H1 (cell line): ENCODE measurements around the gene TBC1D10A. TPM values are rescaled to one million over a fixed set of nuclear protein-coding genes. Genes with fewer than 3 reads are reported as not detected.

Experiments used
- ASH2L ChIP-seq: fragments of 200-600, 300-600 bp; sonication (generic); IDR thresholded peaks from one replicate; pipeline ENCODE4 v1.7.1; 2017; ENCODE audit warnings: low read length
- CHD1 ChIP-seq: IDR thresholded peaks from 2 replicates; pipeline ENCODE4 v1.6.1; 2012; ENCODE audit warnings: low read depth, low read length, improper control_type of control experiment
- SAP30 ChIP-seq: fragments of 300-600 bp; sonication (generic); IDR thresholded peaks from 2 replicates; pipeline ENCODE4 v1.7.1; 2012; ENCODE audit warnings: low read length, moderate library complexity, mild to moderate bottlenecking, inconsistent platforms; ENCODE audit not compliant: insufficient read depth, insufficient replicate concordance
- polyA plus RNA-seq, 7 experiments: library from polyadenylated mRNA; depleted of rRNA in 3 of 7; stranded (reverse) in 5 of 7; unstranded in 2 of 7; fragments of >200 nt in 5 of 7; fragments of 200-250 nt in 2 of 7; gene quantifications; 1 replicate in 5 of 7; 2 replicates in 1 of 7; 4 replicates in 1 of 7; pipeline versions ENCODE4 v1.2.1 to v1.2.3, GENCODE V29; 2011 to 2013; ENCODE audit warnings: missing spikeins in 2 of 7, mixed read lengths in 2 of 7
- total RNA-seq: library from RNA; stranded (reverse); fragmentation: NEBNext Ultra II Directional; extraction: Animal tissue kit (Norgen Biotek cat#: 25700); gene quantifications from 2 replicates; pipeline ENCODE4 v1.2.1, GENCODE V29; 2021
- TF ChIP-seq, protein P1 (sequence below), 3 experiments: IDR thresholded peaks; 1 replicate in 2 of 3; 2 replicates in 1 of 3; pipeline versions ENCODE4 v1.5.1 to v1.6.1; 2011; ENCODE audit warnings: low read length in 3 of 3, mild to moderate bottlenecking in 3 of 3, inconsistent platforms in 2 of 3, low read depth in 1 of 3, moderate library complexity in 1 of 3; ENCODE audit not compliant: insufficient read depth in 1 of 3; ENCODE audit errors: control extremely low read depth in 1 of 3
- TF ChIP-seq, protein P2 (sequence below): fragments of 300-600 bp; sonication (generic); IDR thresholded peaks from 2 replicates; pipeline ENCODE4 v1.7.1; 2012; ENCODE audit warnings: low read length, moderate library complexity, mild to moderate bottlenecking, inconsistent platforms; ENCODE audit not compliant: insufficient replicate concordance

Gene TBC1D10A
- total and polyA plus RNA-seq, 2 of the 8 experiments (the other 6 are each of a cell fraction or from before 2014, with no cell fraction given): 5.4 to 7.0 TPM

DNA sequence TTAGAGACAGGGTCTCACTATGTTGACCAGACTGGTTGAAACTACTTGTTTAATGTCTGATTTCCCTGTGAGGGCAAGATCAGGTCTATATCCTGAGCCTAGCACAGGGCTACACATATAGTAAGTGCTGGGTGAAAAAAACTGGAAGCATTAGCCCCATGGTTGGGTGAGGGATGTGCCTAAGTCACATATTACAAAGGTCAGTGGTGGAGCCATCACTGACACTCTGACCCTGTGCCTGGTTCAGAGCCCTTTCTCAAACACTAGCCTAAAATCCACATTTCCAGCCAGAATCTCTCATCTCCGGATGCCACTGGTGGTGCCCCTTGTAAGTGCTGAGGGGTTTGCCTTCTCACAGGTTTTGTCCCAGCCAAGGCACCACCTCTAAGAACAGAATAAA, 9.0 kb downstream of the TBC1D10A start (continued):
- TF ChIP-seq, protein P1, sequence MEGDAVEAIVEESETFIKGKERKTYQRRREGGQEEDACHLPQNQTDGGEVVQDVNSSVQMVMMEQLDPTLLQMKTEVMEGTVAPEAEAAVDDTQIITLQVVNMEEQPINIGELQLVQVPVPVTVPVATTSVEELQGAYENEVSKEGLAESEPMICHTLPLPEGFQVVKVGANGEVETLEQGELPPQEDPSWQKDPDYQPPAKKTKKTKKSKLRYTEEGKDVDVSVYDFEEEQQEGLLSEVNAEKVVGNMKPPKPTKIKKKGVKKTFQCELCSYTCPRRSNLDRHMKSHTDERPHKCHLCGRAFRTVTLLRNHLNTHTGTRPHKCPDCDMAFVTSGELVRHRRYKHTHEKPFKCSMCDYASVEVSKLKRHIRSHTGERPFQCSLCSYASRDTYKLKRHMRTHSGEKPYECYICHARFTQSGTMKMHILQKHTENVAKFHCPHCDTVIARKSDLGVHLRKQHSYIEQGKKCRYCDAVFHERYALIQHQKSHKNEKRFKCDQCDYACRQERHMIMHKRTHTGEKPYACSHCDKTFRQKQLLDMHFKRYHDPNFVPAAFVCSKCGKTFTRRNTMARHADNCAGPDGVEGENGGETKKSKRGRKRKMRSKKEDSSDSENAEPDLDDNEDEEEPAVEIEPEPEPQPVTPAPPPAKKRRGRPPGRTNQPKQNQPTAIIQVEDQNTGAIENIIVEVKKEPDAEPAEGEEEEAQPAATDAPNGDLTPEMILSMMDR (IDR thresholded peaks at IDR 0.05; ENCODE audit: control extremely low read depth in 1 of 3, insufficient read depth in 1 of 3, low read depth in 1 of 3, low read length in 3 of 3): no peak
- no peak for TF ChIP-seq ASH2L
- TF ChIP-seq, protein P2, sequence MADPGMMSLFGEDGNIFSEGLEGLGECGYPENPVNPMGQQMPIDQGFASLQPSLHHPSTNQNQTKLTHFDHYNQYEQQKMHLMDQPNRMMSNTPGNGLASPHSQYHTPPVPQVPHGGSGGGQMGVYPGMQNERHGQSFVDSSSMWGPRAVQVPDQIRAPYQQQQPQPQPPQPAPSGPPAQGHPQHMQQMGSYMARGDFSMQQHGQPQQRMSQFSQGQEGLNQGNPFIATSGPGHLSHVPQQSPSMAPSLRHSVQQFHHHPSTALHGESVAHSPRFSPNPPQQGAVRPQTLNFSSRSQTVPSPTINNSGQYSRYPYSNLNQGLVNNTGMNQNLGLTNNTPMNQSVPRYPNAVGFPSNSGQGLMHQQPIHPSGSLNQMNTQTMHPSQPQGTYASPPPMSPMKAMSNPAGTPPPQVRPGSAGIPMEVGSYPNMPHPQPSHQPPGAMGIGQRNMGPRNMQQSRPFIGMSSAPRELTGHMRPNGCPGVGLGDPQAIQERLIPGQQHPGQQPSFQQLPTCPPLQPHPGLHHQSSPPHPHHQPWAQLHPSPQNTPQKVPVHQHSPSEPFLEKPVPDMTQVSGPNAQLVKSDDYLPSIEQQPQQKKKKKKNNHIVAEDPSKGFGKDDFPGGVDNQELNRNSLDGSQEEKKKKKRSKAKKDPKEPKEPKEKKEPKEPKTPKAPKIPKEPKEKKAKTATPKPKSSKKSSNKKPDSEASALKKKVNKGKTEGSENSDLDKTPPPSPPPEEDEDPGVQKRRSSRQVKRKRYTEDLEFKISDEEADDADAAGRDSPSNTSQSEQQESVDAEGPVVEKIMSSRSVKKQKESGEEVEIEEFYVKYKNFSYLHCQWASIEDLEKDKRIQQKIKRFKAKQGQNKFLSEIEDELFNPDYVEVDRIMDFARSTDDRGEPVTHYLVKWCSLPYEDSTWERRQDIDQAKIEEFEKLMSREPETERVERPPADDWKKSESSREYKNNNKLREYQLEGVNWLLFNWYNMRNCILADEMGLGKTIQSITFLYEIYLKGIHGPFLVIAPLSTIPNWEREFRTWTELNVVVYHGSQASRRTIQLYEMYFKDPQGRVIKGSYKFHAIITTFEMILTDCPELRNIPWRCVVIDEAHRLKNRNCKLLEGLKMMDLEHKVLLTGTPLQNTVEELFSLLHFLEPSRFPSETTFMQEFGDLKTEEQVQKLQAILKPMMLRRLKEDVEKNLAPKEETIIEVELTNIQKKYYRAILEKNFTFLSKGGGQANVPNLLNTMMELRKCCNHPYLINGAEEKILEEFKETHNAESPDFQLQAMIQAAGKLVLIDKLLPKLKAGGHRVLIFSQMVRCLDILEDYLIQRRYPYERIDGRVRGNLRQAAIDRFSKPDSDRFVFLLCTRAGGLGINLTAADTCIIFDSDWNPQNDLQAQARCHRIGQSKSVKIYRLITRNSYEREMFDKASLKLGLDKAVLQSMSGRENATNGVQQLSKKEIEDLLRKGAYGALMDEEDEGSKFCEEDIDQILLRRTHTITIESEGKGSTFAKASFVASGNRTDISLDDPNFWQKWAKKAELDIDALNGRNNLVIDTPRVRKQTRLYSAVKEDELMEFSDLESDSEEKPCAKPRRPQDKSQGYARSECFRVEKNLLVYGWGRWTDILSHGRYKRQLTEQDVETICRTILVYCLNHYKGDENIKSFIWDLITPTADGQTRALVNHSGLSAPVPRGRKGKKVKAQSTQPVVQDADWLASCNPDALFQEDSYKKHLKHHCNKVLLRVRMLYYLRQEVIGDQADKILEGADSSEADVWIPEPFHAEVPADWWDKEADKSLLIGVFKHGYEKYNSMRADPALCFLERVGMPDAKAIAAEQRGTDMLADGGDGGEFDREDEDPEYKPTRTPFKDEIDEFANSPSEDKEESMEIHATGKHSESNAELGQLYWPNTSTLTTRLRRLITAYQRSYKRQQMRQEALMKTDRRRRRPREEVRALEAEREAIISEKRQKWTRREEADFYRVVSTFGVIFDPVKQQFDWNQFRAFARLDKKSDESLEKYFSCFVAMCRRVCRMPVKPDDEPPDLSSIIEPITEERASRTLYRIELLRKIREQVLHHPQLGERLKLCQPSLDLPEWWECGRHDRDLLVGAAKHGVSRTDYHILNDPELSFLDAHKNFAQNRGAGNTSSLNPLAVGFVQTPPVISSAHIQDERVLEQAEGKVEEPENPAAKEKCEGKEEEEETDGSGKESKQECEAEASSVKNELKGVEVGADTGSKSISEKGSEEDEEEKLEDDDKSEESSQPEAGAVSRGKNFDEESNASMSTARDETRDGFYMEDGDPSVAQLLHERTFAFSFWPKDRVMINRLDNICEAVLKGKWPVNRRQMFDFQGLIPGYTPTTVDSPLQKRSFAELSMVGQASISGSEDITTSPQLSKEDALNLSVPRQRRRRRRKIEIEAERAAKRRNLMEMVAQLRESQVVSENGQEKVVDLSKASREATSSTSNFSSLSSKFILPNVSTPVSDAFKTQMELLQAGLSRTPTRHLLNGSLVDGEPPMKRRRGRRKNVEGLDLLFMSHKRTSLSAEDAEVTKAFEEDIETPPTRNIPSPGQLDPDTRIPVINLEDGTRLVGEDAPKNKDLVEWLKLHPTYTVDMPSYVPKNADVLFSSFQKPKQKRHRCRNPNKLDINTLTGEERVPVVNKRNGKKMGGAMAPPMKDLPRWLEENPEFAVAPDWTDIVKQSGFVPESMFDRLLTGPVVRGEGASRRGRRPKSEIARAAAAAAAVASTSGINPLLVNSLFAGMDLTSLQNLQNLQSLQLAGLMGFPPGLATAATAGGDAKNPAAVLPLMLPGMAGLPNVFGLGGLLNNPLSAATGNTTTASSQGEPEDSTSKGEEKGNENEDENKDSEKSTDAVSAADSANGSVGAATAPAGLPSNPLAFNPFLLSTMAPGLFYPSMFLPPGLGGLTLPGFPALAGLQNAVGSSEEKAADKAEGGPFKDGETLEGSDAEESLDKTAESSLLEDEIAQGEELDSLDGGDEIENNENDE: no peak
- TF ChIP-seq SAP30: no peak
- TF ChIP-seq CHD1: no peak
